Amniotic epithelial cell (primary cell): ENCODE data around the gene KLC4.
"Not testable (repeated sequence)": the region's sequence is repeated elsewhere in the genome, so short reads cannot be mapped to it uniquely, and the experiment has no call there.

Experiments
- DNase-seq: peaks from one replicate; pipeline ENCODE4 v3.0.0-alpha.2; 2010; ENCODE audit warnings: low read depth

KLC4 gene

DNA sequence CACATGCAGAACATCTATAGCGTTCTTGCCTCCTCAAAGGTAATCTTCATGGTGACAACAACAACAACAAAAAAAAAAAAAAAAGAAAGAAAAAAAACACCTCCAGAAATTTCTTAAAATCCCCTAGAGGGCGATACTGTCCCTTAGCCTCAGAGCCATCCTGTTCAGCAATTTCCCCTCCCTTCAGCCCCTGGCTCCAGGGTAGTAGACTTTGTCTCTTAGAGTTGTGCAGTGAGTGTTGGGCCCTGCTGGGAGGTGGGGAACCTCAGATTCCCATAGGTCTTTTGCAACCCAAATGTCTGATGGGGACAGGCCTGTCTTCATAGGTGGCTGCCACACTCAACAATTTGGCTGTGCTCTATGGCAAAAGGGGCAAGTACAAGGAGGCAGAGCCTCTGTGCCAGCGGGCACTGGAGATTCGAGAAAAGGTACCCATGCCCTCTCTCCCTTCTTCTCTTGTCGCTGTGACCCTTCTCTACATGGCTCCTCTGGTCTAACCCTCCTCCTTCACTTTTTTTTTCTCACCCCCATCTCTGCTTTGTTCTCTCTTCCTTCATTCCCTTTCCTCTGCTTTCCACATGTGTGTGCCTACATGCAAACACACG, 10.7 kb downstream of the KLC4 start:
- peak; percentile 79 for DNase-seq

DNA sequence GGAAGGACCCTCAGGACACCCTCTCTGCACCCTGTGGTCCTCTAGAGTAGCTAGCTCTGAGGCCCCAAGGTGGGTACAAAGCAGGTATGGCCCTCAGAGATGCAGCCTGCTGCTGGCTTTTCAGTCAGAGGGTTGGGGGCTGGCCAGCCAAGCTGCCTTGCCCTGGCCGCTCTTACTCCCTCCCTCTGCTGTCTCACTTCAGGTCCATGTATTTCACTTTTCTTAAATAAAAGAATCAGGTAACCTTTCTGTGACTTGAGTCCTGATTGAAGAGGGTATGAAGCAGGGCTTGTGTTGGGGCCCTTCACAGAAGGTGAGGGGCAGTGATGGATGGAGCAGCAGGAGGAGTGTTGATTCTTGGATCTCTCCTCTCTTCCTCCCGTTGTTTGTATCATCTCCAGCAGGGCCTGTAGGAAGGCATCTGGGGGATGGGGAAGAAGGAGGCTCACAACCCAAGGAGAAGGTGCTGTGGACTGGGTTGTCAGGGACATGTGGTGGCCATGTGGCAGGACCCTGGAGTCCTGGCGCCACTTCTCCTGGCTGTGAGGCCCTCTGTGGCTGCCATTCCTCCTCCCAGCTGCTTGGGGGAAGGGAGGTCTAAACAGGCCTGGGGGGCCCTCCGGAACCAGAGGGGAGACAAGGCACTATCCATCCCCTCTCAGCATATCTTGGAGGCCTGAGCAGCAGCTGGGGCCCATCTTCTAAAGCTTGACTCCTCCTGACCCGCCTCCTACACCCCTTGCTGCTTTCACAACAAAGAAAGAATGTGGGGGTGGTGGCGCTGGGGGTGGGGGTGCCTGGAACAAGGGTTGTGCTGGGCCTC, 15.6 kb downstream of the KLC4 start:
- DNase-seq: peak; percentile 95

DNA sequence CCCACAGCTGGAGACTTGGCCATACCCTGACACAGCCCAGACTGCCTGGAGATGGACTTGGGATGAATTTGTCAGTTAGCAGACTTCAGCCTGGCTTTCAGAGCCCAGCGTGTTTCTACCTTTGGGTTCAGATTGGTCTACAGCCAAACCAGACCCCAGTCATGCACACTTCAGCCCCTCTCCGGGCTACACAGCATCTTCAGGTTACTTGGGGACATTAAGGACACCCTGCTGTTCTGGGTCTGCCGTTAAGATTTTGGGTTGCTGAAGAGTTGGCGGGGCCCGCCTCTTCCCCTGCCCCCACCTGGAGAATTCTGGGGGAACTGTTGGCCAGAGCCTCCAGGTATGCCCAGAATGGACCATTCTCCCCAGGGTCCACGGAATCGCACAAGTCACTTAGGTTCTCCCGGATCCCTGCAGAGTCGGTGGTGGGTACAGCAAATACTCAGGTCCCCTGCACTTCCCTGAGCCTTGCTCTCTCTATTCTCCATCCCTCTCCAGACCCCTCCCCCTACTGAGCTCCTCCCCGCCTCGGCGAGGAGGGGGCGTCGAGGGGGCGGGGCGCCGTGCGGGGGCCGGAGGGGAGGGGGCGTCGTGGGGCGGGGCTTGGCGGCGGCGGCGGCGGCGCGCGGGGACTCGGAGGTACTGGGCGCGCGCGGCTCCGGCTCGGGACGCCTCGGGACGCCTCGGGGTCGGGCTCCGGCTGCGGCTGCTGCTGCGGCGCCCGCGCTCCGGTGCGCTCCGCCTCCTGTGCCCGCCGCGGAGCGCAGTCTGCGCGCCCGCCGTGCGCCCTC, 16.4 kb downstream of the KLC4 start, which contains the start of gene PTK7:
Gene PTK7 (plus strand): TSS at position 645 of the 794 bp plus-strand sequence. CDS start 175 bp downstream, outside the sequence.
- peak; percentile 62 for DNase-seq

DNA sequence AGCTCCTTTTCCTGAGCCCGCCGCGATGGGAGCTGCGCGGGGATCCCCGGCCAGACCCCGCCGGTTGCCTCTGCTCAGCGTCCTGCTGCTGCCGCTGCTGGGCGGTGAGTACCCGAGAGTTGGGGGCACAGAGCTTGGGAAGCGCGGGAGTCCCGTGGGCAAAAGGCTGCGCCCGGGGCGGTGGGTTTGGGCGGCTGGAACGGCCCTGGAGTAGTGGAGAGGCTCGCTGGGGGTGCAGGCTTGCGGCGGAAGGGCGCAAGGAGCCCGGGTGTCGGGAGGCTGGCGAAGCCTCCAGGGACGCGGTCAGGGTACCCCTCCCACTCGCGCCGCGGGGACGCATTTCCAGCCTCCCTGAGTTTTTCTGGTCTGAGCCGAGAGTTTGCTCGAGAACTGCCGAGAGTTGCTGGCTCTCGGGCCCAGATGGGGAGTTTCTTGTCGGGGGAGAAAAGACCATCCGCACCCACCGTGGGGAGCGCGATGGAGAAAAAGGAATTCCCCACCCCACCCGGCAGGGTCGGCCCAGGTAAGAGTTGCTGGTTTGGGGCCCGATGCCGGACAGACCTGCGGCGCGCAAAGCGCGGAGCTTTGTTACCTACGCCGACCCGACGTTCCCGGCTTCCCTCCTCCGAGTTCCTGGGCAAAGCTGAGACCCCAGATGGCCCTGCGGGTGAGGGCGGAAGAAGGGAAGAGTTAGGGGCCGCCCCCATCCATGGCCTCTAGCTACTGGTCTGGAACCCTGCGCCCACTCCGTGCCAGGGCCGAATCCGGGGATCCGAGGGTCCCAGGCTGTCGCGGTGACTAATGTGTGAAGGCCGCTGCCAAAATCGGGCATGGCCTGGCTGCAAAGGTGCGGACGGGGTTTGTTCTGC, 17.3 kb downstream of the KLC4 start:
- DNase-seq: peak; percentile 35

DNA sequence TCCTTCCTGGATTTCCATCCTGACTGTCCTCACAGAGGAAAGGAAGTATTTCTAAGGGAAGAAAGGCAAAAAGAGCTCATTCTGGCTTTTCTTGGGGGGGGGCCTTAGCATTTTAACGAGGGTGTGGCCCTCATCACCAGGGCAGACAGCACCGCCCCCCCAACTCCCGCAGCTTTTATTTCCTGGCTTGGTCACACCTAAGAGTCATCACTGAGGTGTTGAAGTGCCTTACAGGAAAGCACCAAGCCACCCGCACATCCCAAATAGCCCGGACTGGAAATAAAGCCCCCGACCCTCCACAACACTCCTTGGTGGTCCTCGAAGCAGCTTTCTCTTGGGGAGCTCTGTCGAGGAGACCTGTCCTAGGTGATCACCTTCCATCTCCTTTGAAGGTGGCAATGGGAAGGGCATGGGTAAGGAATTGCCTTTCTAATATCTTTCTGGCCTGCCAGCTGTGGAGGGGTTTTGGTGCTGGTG, 17.9 kb downstream of the KLC4 start:
- no peak for DNase-seq

DNA sequence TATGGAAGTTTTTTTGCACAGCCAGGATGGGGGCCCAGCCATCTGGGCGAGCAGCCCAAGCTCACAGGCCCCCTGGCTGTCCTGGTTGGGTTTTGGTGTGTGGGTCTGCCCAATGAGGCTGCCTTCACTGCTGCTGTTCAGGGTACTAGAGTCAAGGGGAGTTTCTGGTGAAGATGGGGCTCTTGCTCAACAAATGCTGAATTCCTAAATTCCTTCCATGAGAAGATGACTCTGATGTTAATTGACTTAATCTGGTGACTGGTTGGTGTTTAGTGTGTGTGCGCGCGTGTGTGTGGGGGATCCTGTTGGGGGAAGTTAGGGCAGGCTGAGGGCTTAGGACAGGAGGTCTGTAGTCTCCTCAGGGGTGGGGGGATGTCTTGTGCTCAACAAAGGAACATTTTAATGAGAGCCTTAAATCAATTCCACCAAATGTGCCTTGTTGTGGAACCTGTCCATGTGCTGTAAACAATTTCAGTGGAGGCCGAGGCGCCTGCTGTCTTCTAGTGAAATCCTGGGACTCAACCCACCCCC, 18.6 kb downstream of the KLC4 start:
- DNase-seq: peak; percentile 76

DNA sequence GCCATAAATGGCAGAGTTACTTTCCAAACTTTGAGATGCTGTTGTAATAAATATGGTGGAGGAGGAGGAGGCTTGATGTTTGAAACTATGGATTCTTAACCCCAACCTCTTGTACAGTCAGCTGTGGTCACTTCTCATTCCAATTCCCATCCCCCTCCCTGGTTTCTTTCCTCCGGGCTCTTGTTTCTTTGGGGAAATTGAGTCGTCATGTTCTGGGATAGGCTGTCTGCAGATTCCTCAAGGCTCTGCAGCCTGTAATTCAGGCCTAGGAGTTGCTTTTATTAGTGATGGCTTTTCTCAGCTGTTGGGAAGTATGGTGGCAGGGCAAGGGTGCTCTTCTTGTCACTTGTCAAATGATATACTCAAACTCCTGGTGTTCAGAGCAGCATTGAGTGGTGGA, 19.3 kb downstream of the KLC4 start:
- DNase-seq: peak; percentile 87

DNA sequence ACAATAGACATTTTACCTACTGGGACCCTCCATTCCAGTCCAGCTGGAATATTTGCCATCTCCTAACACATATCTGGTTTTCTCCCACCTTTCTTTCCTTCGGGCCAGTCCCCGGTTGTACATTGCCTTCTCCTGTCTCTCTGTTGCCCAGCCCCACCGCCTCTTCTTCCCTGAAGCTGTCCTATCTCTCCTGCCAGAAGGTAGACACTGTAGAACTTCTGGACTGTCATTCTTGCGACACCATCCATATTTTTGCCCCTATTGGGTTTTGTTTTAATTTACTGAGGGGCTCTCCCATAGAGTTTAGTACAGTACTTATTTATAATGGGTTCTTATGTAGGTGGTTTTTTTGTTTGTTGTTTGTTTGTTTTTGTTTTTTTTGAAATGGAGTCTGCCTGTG, 21.6 kb downstream of the KLC4 start:
- no peak for DNase-seq

DNA sequence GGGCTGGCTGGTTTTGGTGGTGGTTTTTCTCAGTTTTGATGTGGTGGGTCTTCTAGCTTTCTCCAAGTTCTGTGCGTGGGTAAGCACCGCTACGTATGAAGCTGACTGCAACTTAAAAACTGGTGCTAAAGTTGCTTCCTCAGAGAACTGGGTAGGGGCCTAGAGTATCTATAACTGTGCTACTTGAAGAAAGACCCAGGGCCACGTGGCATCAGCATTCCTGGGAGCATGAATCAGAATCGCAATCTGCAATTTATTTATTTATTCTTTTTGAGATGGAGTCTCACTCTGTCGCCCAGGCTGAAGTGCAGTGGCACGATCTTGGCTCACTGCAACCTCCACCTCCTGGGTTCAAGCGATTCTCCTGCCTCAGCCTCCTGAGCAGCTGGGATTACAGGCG, 22.5 kb downstream of the KLC4 start:
- DNase-seq: not testable (repeated sequence)

DNA sequence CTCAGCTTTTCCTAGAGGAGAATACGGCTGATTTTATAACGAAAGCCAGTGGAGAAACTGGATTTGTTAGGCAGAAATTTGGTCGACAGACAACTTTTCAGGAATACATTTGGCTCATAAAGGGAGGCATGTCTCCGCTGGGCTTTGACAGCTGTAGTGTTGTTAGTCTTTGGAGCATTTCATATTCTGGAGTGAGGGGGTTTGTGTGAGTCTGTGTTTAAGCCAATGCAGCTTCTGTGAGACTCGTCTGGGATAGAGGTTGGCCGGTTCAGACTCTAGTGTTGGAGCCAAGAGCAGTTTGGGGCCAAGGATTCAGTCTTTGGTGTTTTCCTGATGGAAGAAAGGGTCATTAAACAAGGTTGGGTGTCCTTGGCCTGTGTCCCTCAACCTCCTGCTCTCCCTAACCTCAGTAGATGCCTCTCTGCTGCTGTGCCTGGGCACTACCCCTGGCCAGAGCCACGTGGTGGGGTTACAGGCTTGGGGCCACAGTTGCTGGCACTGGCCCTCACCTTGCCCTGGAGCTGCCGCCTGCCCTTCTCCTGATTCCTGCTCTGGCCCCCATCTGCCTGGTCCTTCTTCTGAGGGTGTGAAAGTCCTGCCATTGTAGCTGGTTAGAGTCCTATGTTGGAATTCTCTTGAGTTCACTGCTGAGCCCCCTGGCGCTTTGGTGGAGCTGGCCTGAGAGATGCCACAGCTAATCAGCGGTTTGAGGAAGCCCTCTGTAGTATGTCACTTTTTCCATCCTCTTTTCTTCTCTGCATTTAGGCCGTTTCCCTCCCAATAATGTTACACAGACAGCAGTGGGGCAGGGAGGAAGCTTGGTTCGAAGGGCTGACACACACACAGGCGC, 23.6 kb downstream of the KLC4 start:
- no peak for DNase-seq

DNA sequence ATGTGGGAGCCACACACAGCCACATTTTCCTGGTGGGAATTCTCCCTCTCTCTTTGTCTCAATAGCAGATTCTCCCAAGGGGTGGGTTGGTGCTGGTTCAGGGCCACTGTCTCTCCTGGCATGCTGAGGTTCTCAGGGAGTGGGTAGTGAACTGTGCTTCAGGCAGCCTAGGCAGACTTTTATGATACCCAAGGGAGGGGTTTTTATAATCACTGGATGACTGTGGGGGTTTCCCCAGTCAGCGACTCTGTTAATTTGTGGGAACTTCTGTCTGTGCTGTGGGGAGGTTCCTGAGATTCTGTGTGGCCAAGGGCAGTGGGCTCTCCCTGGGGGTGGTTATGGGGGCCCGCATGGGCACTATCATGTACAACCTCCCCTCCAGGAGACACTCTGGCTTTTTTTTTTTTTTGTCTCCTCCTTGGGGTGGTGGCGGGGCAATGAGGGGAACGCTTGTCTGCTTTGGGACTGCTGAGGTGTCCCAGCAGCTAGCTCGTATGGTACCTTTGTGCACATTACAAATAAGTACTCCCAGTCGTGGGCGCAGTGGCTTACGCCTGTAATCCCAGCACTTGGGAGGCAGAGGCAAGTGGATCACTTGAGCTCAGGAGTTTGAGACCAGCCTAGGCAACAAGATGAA, 26.7 kb downstream of the KLC4 start:
- no peak for DNase-seq

DNA sequence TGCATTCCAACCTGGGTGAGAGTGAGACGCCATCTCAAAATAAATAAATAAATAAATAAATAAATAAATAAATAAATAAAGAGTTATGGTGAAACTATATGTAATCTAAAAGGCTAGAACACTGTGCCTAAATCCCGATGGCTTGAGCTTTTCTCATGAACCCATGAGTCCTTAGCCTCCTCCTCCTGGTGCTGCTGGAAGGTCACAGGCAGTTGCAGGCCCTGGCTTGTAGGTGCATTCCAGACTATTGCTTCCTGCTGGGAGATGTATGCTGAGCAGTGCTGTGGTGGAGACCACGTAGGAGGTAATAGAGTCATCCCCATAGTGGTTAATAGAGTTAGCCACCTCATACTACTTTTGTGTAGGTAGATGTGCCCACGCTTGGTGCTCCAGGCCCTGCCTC, 29.2 kb downstream of the KLC4 start:
- DNase-seq: peak; percentile 37

DNA sequence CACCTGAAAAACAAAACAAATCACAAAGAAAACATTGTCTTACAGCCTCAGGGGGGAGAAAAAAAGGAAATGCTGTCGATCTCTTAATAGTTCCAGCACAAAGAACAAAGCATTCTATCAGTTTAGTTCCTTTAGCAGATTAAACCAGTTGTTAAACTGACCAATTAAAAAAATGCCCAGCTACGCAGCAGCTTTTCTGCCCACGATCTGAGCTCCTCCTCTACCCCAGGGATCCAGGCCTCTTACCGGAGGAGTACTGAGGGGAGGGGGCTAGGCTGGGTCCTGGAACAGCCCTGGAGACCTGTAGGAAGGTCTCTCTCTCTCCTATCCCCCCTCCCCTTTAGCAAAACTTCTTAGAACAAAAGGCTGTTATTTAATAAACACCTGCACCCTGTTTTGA, 30.0 kb downstream of the KLC4 start:
- no peak for DNase-seq

DNA sequence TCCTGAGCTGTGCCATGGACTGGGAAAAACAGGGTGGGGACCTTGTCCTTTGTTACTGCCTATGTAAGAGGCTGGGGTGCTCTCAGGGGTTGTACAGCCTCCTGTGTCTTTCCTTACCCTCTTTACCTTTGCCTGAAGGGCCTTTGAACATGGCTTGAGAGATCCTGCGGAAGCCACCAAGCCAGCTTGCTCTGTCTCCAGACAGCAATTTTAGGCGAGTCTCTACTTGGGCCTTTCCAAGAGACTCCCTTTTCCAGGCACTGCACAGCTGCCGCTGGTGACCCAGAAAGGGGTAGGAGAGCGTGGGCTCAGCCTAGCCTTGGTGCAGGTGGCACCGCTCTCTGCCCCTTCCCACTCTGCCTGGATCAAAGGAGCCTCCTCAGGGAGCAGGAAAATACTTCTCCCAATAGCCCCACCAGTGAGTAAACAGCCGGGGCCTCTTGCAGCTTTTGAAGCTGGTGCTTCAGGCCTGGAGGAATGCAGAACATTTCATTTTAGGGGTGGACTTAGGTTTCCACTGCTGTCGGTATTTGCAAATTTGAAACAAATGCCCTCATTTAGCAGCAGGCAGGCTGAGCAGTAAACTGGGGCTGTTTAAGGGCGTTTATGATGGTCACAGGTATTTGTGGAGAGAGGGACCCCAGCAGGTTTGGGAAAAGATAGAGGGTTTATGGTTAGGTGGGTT, 30.6 kb downstream of the KLC4 start:
- no peak for DNase-seq

DNA sequence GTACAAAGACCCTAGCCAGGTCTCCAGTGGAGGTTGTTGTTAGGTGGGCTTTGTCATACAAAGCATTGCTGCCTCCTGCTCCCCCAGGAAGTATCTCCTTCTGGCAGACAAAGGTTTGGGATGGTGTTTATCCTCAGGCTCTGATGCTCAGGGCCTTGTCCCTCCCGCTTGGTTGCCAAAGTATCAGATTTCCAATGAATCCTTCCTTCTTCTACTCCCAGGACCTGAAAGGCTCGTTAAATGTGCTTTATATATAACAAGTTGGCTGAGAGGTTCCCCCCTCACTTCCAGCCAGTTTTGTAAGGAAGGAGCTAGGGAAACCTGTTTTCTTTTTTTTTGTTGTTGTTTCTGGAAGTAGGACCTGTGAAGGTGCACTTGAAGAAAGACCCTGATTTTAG, 31.1 kb downstream of the KLC4 start:
- DNase-seq: no peak

DNA sequence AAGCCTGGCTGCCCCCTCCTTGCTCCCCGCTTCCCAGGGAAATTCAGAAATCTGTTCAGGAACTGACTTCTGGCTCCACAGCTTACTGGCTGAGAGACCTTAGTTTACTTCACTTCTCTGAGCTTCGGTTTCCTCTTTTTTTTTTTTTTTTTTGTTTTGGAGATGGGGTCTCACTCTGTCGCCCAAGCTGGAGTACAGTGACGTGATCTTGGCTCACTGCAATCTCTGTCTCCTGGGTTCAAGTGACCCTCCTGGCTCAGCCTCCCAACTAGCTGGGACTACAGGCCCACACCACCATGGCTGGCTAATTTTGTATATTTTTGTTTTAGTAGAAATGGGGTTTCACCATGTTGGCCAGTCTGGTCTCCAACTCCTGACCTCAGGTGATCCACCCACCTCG, 31.6 kb downstream of the KLC4 start:
- no peak for DNase-seq

DNA sequence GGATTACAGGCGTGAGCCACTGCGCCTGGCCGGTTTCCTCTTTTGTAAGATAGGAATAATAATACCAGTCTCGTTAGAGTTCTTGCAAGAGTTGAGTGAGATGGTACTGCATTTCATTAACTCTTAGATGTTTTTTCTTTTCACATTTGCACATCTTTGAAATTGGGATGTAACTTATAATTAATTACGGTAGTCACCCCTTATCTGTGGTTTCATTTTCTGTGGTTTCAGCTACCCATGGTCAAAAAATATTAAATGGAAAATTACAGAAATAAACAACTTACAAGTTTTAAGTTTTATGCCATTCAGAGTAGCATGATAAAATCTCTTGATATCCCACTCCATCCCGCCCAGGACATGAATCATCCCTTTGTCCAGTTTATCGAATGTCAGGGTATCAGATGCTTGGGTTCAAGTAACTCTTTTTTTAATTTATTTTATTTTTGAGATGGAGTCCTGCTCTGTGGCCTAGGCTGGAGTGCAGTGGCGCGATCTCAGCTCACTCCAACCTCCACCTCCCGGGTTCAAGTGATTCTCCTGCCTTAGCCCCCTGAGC, 32.1 kb downstream of the KLC4 start:
- peak; percentile 69 for DNase-seq

DNA sequence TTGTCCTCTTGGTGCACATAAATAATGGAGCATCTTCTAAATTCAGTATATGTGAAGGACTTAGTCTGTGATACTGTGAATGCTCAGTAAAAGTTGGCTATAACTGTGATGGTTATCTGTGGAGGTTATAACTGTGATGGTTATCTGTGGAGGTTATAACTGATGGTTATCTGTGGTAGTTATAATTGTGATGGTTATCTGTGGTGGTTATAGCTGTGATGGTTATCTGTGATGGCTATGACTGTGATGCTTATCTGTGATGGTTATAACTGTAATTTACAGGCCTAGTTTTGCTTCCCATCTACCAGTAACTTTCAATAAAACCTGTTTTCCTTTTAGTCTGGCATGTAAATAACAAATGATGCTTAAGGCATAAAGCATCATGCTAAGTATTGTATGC, 33.2 kb downstream of the KLC4 start:
- no peak for DNase-seq
